ENCODE results near the gene USF3.

USF3 gene, protein sequence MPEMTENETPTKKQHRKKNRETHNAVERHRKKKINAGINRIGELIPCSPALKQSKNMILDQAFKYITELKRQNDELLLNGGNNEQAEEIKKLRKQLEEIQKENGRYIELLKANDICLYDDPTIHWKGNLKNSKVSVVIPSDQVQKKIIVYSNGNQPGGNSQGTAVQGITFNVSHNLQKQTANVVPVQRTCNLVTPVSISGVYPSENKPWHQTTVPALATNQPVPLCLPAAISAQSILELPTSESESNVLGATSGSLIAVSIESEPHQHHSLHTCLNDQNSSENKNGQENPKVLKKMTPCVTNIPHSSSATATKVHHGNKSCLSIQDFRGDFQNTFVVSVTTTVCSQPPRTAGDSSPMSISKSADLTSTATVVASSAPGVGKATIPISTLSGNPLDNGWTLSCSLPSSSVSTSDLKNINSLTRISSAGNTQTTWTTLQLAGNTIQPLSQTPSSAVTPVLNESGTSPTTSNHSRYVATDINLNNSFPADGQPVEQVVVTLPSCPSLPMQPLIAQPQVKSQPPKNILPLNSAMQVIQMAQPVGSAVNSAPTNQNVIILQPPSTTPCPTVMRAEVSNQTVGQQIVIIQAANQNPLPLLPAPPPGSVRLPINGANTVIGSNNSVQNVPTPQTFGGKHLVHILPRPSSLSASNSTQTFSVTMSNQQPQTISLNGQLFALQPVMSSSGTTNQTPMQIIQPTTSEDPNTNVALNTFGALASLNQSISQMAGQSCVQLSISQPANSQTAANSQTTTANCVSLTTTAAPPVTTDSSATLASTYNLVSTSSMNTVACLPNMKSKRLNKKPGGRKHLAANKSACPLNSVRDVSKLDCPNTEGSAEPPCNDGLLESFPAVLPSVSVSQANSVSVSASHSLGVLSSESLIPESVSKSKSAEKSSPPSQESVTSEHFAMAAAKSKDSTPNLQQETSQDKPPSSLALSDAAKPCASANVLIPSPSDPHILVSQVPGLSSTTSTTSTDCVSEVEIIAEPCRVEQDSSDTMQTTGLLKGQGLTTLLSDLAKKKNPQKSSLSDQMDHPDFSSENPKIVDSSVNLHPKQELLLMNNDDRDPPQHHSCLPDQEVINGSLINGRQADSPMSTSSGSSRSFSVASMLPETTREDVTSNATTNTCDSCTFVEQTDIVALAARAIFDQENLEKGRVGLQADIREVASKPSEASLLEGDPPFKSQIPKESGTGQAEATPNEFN (N-terminal part only)

DNA sequence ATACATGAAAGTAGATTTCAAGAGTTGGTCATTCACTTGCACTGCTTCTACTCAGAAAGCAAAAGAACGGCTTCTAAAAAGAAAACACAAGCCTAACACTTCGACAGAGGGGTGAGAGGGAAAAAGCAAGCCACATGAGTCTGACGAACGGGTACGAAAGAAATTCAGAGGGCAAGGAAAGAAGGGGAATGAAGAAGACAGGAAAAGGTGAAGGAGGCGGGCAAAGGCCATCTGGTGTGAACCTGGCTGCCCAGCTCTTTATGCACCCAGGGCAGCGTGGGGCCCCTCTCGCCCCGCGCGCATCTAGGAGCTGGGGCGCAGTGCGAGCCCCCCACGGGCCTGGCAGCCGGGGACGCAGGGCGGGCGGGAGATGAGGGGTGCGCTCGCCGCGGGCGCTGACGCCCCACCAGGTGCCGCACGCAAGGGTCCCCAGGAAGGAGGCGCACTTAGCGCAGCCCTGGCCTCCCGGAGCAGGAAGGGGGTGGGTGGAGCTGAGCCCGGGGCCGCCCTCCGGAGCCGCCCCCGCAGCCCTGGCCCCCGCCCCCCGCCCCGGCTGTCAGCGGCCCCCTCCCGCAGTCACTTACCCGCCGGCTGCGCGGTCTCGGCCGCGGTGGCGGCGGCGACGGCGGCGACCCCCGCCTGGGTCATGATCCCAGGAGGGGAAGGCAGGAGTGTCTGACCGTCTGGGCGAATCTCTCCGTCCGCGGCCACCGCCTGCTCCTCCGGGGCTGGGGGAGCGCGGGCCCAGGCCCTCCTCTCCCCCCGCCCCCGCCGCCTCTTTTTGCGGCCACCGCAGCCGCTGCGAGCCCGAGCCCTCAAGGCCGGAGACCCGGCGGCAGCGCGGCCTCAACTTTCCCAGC, at the start of gene USF3:
USF3 (minus strand) TSS at position 857 of the 860 bp plus-strand sequence. CDS start 21,764 bp downstream, outside the sequence.
- DNase-seq = peak; percentile 33

GRCh38 chr3:113745756-113746547, 49.5 kb upstream of the USF3 start, which contains the start of gene NAA50:
TSS of gene NAA50 (minus strand) at chr3:113746249. CDS start at chr3:113745949, 300 bp downstream.
- peak; percentile 93 for DNase-seq

DNA sequence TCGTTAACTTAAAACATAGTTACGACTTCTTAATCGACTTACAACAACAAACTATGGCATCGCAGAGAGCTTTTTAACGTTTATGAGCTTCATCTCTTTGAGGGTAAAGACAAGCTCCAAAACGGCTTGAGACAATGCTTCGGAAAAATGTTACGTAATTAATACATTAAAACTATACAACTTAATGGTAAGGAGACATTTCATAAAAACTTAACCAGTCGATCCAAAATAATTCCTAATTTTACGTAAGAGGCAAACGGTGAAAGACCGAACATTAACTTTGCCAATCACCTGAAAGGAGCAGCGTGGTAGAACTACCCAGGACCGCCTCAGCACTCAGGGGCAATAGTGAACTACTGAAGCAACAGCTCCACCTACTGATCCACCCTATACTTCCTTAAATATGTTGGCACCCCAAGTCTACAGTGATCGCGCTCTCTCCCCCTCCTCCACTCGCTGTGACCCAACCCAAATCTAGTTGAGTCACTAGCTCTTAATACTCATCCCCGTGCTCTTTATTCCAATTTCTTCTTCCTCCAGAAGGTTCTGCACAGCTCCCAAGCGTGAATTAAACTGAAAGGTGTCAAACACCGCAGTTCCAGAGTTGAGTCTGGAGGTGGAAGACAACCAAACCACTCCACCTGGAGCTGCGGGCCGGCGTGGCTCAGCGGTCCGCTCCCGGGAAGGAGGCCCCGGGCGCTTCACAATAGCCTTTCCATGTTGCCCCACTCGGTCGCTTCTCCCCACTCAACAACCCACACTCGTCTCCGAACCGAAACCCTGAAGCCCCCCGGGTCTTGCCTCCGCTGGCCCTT, 48.7 kb upstream of the USF3 start:
- DNase-seq = peak; percentile 85

GRCh38 chr3:113743006-113743630, 46.7 kb upstream of the USF3 start:
- no peak for DNase-seq

DNA sequence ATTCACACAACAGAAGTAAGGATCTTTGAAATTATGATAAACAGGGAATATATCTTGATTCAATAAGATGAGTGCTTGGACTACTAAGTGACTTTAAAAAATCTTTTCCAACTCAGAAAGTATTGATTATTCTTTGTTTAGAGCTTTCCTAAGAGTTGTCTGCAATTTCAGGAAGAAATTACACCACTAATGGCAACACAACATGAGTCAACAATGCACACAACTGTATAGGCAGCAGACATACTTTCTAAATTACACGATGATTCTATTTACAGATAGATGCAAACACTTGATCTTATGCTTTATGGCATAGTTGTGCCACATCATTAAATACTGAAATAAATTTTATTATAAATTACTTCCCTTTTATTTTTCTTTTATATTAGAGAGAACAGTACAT, 45.2 kb upstream of the USF3 start:
- no peak for DNase-seq

DNA sequence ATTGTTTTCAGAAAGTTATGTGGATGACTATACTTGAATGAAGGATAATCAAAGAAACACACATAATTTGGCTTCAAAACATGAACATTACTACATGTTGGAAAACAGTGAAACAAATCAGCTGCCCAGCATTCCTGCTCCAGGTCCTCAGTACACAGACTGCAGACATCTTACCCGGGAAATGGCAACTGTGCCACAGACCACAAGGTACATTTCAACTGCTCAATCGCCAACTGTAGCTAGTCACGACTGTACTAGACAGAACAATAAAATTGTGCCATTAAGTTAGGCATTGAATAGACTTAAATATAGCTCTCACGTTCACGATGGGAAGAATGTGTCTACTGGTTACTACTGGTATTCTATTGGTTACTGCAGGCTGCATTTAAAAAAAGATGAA, 44.6 kb upstream of the USF3 start:
- DNase-seq = no peak

- DNase-seq = peak; percentile 64
Observed at GRCh38 chr3:113736548-113737089, 40.2 kb upstream of the USF3 start.

GRCh38 chr3:113731694-113732093, 35.3 kb upstream of the USF3 start:
- no peak for DNase-seq

DNA sequence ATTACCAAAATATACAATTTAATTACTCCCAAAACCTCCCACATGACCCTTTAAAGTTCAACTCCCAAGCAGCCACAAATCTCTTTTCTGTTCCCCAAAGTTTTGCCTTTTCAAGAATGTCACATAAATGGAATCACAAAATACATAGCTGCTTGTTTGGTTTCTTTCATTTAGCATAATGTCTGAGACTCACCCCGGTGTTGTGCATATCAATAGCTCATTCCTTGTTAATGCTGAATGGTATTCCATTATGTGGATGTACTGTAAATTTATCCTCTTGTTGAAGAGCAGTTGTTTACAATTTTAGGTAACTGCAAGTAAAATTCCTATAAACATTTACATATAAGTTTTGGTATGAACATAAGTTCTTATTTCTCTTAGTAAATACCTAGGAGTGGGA, 34.1 kb upstream of the USF3 start:
- no peak for DNase-seq

GRCh38 chr3:113728661-113729060, 32.2 kb upstream of the USF3 start:
- DNase-seq = no peak

GRCh38 chr3:113721636-113722035, 25.2 kb upstream of the USF3 start:
- DNase-seq = no peak

DNA sequence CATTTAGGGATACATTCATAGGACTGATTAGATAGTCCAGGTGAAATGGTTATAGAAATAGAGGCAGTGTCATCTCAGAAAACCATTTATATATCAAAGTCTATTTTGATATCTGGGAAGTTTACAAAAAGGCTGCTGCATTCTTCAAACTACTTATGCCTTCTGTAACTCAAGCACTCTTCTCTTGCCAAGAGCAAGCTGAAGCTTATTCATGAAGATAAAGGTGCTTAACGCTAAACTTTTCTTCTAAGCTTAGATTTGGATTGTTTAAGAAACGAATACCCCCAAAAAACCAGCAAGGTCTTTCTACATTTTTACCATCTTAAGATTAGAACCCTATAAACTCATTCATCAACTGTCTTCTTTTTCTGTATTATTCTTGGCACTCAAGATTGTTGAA, 23.3 kb upstream of the USF3 start:
- DNase-seq = no peak

- DNase-seq = no peak
Observed at GRCh38 chr3:113719294-113719693, 22.9 kb upstream of the USF3 start.

GRCh38 chr3:113717818-113718217, 21.4 kb upstream of the USF3 start:
- DNase-seq = no peak

DNA sequence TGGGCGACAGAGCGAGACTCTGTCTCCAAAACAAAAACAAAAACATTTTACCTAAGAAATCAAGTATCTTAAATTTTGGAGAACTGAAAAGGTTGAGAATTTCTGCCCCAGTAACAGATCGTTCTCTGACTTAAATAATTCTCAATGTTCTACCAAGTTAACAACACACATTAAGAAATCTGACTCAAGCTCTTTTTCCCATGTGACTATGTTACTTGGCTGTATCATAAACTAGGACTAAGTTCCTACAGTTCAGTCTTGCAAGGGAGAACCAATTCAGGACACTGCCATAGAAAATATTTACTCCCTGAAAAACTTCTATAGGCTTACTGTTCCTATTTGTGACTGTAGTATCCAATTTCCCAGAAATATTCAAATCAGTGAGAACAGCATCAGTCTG, 20.9 kb upstream of the USF3 start:
- DNase-seq = no peak

DNA sequence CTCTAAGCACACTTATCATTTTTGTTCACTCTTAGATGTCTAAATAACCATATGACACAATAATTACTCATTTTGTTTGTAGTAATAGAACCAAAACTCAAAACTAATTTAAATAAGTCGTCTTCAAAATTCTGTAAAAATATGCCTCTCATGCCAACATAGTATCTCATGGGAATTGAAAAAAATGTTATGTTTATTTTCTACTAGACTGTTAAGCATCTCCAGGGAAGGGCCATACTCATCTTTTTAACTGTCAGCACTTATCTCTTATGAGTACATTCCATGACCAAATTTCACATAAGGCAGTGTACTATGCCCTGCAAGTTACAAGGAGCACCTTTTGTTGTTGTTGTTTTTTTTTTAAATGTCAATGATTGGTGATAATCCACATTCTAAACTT, 18.3 kb upstream of the USF3 start:
- DNase-seq = no peak

- no peak for DNase-seq
Observed at GRCh38 chr3:113712129-113712528, 15.7 kb upstream of the USF3 start.

GRCh38 chr3:113707835-113708234, 11.4 kb upstream of the USF3 start:
- DNase-seq = no peak

GRCh38 chr3:113698956-113699355, 2.5 kb upstream of the USF3 start:
- DNase-seq = peak; percentile 7
